NCI-H526 treated with DMSO at 0.1 percent for 48 hours (cell line): ENCODE measurements around the gene CDH18.

Experiments used
- DNase-seq: peaks from one replicate; lab custom pipeline; 2025; lab: John Stamatoyannopoulos, UW

Gene CDH18

DNA sequence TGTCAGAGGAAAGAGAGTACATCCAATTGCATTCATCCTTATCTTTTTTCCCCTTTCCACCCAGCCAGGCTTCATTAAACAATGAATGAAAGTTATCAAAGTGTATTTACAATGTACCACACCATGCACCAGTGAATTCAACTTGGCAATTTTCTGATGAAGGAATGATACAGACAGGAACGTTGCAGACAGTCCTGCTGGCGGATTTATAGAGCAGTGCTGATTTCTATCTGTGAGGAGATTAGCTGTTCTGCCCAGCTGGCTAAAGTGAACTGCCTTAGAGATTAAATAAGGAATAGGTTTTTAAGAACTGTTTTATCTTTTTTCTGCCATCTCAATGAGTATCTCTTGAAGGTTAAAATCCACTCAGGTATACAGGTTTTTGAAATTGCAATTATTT, 403.9 kb downstream of the CDH18 start:
- no peak for DNase-seq

DNA sequence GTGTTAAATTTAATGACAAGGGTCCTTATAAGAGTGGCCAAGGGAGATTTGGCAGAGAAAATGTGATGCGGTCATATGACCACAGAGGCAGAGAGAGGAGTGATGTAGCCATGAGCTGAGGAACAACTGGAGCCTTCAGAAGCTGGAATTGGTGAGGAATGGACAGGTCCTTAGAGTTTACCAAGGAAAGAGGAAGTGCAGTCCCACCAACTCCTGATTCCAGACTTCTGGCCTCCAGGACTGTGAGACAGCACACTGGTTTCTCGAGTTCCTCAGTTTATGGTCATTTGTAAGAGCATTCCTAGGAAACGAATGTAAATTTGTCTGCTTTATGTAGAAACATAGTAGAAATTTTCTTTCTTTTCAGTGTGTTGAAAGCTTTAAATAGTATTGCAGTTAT, 410.1 kb downstream of the CDH18 start:
- DNase-seq = no peak

DNA sequence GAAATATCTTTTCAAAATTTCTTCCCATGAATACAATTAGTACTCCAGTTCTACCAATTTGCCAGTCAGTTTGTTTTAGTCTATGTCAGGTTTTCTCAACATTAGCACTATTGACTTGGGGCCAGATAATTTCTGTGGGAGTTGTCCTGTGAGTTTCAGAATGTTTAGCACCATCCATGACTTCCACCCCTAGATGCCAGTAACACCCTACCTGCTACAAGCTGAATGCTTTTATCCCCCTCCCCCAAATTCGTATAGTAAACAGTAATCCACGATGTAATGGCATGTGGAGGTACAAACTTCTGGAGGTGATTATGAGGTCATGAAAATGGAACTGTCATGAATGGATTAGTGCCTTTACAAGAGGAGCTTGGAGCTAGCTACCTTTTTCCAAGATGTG, 420.0 kb downstream of the CDH18 start:
- DNase-seq = no peak

DNA sequence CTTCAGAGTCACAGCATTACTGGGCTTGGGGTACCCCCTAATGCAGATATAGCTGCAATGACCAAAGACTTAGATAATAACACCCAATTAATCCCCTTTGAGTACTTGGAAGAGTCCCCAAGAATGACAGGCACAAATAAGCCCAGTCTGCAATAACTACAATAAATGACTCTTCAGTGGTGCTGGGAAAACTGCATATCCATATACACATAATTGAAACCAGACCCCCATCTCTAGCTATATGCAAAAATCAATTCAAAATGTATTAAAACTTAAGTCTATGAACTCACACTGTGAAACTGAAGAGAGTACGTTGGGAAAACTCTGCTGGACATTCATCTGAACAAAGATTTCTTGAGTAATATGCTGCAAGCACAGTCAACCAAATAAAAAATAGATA, 422.5 kb downstream of the CDH18 start:
- DNase-seq = no peak

DNA sequence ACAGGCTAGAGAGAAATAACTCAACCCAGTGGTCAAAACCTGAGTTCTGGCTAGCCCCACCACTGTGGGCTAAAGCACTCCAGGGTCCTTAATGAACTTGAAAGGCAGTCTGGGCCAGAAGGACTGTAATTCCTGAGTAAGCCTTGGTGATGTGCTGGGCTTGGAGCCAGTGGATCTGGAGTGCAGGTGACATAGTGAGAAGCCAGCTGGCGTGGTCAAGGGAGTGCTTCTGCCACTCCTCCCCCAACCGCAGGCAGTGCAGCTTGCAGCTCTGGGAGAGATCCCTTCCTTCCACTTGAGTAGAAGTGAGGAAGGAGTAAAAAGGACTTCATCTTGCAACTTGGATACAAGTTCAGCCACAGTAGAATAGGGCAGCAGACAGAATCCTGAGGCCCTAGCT, 424.0 kb downstream of the CDH18 start:
- DNase-seq = no peak

DNA sequence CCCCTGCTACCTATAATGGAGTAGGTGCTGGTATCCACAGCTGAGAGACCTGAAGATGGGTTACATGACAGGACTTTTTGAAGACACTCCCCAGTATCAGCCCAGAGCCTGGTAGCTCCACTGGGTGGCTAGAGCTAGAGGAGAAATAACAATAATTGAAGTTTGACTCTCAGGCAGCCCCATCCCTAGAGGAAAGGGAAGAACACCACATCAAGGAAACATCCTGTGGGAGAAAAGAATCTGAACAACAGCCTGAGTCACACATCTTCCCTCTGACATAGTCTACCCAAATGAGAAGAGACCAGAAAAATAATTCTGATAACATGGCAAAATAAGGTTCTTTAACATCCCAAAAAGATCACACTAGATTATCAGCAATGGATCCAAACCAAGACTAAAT, 432.1 kb downstream of the CDH18 start:
- DNase-seq = no peak

DNA sequence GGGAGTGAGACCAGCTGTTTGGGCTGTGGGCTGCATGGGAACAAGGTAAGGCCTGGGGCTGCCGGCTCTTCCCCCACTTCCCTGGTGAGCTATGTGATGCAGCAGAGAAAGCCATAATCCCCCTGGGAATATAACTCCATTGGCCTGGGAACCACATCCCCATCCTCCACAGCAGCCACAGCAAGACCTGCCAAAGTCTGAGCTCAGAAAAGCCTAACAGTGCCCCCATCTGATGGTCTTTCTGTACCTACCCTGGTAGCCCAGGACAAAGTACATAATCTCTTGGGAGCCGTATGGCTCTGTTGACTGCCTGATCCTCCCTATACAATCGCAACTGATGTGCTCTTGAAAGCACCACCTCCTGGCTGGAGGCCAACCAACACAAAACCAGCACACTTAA, 432.6 kb downstream of the CDH18 start:
- DNase-seq = no peak

DNA sequence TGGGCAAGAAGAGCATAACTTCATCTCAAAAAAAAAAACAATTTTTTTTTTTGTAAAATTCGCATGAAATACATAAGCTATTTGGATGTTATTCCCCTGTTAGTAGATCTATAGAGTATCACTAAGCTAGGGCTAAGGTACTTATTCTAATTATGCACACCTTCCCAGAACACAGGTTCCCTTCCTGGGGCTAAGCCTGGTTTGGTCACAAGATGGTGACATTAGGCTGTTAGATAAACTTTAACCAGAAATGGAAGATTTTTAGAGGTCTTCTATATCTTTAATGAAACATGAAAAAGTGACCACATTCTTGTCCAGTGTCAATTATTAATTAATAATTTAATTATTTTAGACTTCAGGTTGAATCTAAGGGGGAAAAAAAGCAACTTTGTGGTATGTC, 433.5 kb downstream of the CDH18 start:
- DNase-seq = no peak

DNA sequence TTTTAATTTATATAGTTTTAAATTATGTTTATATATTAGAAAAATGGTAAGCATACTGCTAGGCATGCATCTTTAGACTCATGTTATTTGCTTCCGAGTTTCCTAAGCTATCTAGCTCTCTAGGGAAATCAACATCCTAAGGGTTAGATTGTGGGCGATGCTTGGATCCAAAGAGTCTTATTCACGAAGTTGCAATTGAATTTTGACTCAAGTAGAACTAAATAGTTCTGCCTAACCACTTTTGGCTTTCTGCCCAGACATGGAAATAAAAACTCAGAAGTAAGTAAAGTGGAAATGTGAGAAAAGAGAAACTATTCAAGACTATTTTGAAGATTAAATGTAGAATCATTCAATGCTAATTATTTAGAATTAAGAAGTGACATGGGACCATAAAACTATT, 440.4 kb downstream of the CDH18 start:
- DNase-seq = no peak

DNA sequence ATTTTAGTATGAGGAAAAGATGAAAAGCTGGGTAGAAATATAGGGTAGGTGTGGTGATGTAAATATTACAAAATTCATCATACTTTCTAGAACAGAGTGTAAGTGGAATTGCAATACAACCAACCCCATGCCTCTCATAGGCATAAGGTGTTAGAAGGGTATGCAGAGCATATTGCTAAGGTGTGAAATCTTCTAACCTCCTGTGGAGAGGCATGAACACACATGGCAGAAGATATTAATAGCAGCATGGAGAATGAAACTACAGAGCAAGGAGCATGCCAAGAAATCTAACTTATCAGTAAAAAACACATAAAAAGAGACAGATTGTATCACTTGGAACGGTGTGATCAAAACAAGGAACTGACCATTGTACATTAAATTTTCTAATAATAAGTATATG, 441.5 kb downstream of the CDH18 start:
- DNase-seq = no peak

DNA sequence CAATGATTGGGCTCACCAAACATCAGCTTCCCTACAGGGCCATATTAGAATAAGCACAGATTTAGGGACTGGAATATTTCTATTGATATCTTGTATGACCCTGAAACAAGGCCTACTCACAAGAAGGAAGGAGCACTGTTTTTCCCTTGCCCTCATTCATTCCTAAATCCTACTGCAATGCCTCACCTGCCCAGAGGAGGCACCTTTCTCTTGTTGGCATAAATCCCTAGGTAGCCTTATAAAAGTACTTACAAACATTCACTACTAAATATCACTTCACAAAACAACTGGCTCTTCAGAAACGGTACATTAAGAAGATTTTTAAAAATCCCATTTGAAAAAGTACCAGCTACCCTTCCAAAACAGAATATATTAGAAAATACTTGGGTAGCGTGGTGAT, 449.4 kb downstream of the CDH18 start:
- DNase-seq = no peak

DNA sequence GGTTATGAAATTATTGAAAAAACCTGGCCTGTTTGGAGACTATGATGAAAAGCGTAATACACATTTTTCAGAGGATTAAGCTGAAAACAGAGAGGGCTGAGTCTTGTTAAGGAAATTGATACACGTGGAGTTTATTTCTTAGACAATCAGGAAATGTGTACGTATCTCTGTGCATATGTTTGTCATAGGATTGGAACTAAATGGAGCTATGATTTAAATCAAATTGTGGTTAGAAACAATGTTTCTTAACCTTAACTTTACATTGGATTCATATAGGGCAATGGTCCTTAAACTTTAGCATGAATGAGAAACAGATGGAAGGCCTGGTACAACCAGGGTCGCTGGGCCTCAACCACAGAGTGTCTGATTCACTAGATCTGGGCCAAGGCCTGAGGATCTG, 451.6 kb downstream of the CDH18 start:
- no peak for DNase-seq

DNA sequence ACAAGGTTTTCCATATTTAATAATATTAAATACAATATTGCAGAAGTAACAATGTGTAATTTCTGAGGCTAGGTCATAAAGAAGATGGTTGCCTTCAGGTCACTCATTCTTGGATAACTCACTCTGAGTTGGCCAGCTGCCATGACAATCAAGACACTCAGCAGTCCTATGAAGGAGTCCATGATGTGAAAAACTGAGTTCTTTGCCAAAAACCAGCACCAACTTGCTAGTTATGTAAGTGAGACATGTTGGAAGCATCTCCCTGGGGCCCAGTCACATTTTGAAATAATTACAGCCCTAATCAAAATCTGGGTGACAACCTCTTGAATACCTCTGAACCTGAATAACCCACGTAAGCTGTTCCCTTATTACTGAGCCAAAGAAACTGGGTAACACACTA, 453.2 kb downstream of the CDH18 start:
- no peak for DNase-seq

DNA sequence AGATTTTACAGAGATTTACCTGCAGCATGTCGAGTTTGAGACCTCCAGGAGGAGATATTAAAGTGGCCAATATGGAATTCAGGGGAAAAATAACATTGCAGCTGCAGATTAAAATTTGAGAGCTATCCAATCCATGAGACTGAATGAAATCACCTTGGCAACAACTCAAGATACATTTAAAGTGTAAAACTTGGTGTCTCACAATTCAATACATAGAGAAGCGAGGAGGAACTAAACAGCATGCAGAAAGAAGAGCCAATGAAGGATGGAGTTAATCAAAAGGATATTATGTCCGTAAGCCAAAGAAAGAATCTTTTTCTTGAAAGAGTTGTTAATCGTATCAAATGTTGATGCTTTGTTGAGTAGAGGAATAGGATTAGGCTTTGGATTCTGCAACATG, 455.1 kb downstream of the CDH18 start:
- no peak for DNase-seq

DNA sequence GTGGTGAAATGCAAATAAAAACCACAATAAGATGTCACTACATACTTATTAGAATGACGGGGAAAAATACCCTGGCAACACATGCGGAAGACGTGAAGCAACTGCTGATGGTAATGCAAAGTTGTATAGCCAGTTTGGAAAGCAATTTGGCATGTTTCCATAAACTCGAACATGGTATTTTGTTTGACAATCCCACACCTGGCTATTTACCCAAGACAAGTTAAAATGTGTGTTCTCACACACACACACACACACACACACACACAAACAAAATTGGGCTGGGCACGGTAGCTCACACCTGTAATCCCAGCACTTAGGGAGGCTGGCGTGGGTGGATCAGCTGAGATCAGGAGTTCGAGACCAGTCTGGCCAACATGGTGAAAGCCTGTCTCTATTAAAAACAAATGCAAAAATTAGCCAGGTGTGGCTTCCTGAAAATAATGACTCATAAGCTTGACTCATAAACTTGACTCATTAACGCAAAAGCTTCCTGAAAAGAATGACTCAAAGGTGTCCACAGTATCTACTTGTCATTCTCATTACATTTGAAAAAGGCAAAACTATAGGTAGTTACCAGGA, 456.5 kb downstream of the CDH18 start:
- peak; percentile 34 for DNase-seq

DNA sequence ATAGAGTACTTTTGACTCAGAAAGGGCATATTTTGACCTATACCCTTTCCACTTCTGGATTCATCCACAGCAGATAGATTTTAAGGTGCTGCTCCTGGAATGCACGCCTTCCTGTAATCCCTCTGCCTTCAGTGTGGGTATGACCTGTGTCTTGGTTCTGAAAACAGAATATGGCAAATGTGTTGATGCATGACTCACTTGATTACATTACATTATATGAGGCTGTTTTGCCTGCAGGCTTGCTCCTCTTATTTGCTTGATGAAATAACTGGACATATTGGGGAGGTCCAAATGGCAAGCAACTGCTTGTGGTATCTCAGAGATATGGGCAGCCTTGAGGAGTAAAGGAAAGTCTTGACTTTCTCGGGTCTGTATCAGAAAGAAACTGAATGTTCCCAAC, 468.6 kb downstream of the CDH18 start:
- DNase-seq = no peak

DNA sequence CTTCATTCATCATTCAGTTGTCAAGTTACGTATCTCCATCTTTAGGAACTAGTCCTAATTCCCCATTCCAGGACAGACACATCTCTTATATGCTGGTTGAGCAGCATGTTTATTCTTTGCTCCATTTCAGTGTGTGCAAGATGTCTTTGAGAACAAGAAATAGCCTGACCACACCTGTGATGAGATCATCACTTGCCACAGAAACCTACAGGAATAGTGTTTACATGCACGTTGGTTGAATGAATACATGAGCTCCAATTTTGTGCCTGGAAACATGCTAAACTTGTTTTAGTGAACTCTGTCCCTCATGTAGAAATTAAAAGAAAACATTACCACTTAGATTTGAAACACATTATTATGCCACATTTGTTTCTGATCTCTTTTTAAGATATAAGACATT, 489.1 kb downstream of the CDH18 start:
- DNase-seq = no peak

DNA sequence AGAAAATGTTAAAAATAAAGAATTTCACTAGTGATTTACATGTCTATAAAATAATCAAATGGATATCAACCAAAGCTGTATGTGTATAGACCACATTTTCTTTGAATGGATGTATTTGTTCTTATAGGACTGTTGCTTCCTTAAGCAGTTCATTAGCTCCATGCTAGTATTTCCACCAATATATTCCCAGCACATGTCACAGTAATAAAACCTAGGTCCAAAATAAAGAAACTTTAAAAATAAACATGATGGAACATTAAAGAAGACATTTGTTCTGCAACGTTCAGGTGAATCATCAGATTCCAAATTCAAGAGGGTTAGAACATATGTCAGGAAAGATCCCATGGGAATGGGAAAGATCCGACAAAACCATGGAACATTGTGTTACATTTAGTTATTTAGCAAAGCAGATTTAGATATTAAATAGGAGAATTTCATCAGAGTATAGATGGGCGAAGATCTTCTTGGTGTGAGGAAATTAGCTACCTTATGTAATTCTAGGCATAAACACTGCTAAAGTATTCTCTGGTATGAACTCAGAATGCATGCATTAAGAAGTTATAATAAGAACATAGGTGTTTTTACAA, 490.7 kb downstream of the CDH18 start:
- no peak for DNase-seq

DNA sequence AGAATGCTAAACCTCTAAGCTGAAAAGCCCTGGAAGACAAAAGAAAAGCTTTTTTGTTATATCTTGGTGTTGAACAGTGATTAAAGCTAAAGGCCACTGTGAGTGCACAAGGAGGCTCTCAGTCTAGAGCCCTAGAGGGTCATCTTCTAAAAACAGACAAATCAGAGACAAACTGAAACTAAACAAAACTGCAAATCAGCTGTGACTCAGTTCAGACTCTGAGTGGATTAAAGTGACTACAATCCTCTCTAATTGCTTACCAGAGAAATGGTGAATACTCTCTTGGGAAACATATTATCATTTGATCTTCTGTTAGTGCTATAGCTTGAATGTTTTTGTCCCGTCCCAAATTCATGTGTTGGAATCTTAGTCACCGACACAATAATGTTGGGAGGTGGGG, 491.9 kb downstream of the CDH18 start:
- no peak for DNase-seq

DNA sequence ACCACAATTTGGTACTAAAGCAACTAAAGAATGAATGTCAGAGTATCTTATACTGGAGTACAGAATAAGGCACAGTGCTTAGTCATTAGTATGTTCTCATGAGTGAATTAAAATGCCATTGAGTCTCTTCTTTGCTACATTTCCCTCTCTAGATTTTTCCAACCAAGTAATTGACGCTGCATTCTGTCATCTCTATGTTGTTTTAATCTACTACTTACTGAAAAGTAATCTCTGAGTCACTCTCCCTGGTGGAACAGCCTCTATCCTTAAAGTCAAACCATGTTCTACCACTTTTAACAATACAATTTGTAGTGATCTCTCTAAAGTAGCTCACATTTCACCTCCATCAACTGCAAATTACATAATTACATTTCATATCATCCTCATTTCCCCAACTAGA, 495.1 kb downstream of the CDH18 start:
- no peak for DNase-seq

DNA sequence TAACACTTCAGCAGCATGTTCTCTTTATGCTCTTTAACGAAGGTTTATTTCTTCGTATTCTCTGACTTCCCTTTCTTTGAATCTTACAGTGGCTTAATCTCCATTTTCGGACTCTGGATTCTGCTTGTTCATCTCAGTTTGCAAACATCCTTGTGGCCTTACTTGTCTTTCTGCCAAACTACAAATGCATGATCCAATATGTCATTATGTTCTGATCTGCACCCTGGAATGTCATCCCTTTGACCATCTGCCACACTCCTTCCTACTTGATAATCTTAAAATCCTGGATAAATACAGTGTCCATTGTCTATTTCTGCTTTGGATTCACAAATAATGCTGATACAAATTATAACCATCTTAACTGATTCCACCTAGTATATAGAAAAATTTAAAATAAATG, 499.2 kb downstream of the CDH18 start:
- no peak for DNase-seq

DNA sequence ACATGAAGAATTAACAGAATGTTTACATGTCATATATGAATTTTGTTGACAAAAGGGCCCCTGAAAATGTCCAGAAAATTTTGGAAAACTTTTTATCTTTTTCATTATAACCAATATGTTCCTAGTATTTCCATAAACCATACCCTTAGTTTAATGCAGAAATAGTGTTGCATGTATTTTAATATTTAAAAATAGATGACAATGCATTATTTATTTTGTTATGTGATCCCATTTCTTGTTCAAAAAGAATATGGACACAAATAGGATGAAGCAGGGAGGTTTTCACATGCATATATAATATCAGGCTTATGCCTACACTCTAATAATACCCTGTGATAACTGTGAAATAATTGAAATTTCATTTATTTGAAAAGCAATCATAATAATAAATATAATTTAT, 500.5 kb downstream of the CDH18 start:
- no peak for DNase-seq

DNA sequence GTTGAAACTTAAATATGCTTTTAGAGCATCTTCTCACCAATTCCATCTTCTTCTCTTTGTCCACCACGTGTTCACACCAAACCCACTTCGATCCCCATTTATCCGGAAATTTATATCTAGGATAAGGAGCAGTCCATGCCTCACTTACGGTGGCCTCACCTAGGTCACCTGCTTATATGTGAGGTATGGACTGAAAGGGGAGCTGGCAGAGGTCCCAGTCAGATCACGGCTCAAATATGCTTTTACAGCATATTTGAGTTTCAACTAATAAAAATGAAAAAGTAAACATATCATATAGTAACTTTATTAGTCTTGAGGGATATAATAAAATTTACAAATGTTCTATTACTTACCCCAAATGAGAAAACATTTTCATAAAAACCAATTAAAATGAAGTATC, 508.4 kb downstream of the CDH18 start:
- DNase-seq = no peak

DNA sequence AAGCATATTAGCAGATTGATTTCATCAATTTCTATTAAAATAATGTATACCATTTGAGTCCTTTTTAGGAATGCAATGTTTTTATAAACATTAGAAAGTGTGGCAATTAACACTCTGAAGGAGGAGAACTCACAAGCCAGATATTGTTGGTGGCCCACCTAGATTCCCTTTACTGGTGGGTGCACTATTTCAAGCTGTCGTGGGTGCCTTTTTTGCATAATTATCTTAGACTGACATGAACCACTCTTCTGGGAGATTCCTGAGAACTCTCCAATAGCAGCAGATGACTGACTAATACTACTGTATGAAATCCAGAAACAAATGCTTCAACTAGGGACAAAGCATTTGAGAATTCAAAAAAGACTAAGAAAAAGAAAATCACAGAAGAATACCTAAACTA, 526.0 kb downstream of the CDH18 start:
- DNase-seq = no peak

DNA sequence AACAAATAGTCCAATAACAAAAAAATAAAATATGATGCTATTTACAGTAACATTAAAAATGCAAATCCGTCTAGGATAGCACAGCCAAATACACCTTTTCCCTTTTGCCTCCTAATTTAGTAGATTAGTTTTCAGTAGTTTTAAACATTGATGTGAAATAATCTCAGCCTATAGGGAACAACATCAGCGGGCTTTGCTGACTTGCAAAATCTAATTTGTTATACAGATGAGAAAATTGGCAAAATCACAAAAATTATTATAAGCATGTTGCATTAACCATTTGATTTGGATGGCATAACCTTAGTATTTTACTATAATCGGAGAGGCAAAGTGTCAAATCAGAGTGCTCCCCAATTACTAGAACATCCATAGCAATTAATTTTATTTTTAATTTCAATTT, 563.5 kb downstream of the CDH18 start:
- no peak for DNase-seq
